Measurements from ENCODE around the gene IZUMO4.

IZUMO4 gene

GRCh38 chr19:2112516-2113320 lies 16.0 kb downstream of the IZUMO4 start:
- no peak for TF ChIP-seq CTCF (IDR thresholded peaks at IDR 0.05; ENCODE audit: insufficient read depth, missing control alignments)
- no peak for DNase-seq (ENCODE audit: insufficient read length, low spot score)
- FAIRE-seq, result no peak

- FAIRE-seq (no peak), DNase-seq (ENCODE audit: insufficient read length, low spot score) (no peak)
- no peak for TF ChIP-seq CTCF (IDR thresholded peaks at IDR 0.05; ENCODE audit: insufficient read depth, missing control alignments)
Measured at GRCh38 chr19:2113439-2114211, 16.9 kb downstream of the IZUMO4 start.

DNA sequence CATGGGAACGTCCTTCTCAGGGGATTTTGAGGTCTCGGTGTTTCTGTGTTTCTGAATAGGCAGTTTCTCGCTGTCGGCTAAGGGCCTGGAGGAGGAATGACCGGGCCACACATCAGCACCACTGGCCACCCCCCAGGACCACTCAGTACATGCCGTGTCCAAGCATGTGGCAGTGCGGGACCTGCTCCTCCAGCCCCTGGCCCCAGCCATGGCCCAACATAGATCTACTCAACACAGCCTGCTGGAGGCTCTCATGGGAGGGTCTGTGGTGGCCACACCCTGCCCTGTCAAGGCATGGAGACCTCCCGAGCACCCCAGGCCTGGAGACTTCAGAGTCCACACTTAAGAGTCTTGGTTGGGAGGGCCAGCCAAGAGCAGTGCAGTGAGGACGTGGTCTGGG lies 17.5 kb downstream of the IZUMO4 start:
- TF ChIP-seq CTCF (IDR thresholded peaks at IDR 0.05; ENCODE audit: insufficient read depth, missing control alignments), result no peak
- DNase-seq (ENCODE audit: insufficient read length, low spot score) (no peak), FAIRE-seq (no peak)

DNA sequence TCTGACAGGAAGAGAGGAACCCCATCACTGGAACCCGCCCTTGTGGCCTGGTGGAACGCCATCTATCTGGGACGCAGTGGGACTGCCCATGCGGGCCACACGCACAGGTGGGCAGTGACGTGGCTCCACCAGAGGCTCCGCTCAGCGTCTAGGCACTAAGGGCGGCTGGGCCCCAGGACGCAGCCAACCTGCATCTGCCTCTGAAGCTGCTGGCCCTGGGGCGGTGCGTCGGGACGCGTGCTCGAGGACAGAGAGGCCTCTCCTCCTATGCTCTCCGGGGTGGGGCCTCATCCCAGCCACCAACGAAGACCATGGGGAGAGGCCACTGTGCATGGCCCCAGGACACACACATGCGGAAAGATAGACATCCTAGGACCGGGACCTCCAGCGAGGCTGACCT lies 18.1 kb downstream of the IZUMO4 start:
- no peak for TF ChIP-seq CTCF (IDR thresholded peaks at IDR 0.05; ENCODE audit: insufficient read depth, missing control alignments)
- DNase-seq (ENCODE audit: insufficient read length, low spot score) (no peak), FAIRE-seq (no peak)

DNA sequence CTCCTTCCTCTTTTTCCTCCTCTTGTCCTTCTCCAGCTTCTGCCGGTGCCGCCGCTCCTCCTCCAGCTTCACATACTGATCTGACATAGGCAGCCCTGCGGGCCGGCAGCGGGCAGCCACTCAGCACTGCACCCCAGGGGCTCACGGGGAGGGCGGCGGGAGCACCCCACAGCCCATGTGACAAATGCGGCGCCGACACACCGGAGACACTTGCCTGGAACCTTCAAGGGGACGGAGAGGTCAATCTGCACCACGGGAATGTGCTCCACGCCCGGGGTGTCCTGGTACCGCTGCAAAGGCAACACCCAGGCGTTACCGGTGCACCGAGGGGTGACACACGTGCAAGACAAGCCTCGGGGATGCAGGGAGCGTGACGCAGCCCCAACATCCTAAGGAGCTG lies 18.6 kb downstream of the IZUMO4 start:
- FAIRE-seq, result no peak
- TF ChIP-seq CTCF (IDR thresholded peaks at IDR 0.05; ENCODE audit: insufficient read depth, missing control alignments), result no peak
- no peak for DNase-seq (ENCODE audit: insufficient read length, low spot score)

GRCh38 chr19:2115911-2116426 lies 19.3 kb downstream of the IZUMO4 start:
- FAIRE-seq, result no peak
- no peak for TF ChIP-seq CTCF (IDR thresholded peaks at IDR 0.05; ENCODE audit: insufficient read depth, missing control alignments)
- no peak for DNase-seq (ENCODE audit: insufficient read length, low spot score)
